CD4-positive, alpha-beta T cell treated with Interleukin-17A for 1 hour (primary cell): ENCODE measurements around the gene MAP2K7.
"Not testable (repeated sequence)": the region's sequence is repeated elsewhere in the genome, so short reads cannot be mapped to it uniquely, and the experiment has no call there.

Experiments used
- DNase-seq: peaks from one replicate; pipeline ENCODE4 v3.0.0-alpha.2; 2020

Gene MAP2K7

GRCh38 chr19:7908742-7909461 lies 5.2 kb downstream of the MAP2K7 start:
- DNase-seq, result no peak

GRCh38 chr19:7909471-7910067 lies 5.9 kb downstream of the MAP2K7 start:
- DNase-seq, result no peak

GRCh38 chr19:7910321-7911161 lies 6.9 kb downstream of the MAP2K7 start:
- no peak for DNase-seq

- DNase-seq, result no peak
Measured at GRCh38 chr19:7911508-7912143, 7.9 kb downstream of the MAP2K7 start.

GRCh38 chr19:7912144-7912696 lies 8.5 kb downstream of the MAP2K7 start:
- DNase-seq, result no peak

- no peak for DNase-seq
Measured at GRCh38 chr19:7912697-7913564, 9.3 kb downstream of the MAP2K7 start.

- no peak for DNase-seq
Measured at GRCh38 chr19:7913652-7914051, 10.0 kb downstream of the MAP2K7 start.

- no peak for DNase-seq
Measured at GRCh38 chr19:7914099-7914498, 10.4 kb downstream of the MAP2K7 start.

- no peak for DNase-seq
Measured at GRCh38 chr19:7914598-7915045, 10.9 kb downstream of the MAP2K7 start, which contains the start of gene TGFBR3L. Gene TGFBR3L (plus strand): TSS chr19:7914830.

- DNase-seq, result no peak
Measured at GRCh38 chr19:7915250-7916102, 11.8 kb downstream of the MAP2K7 start.

GRCh38 chr19:7916103-7916954 lies 12.7 kb downstream of the MAP2K7 start:
- DNase-seq, result peak; percentile 65

GRCh38 chr19:7916955-7917266 lies 13.2 kb downstream of the MAP2K7 start:
- DNase-seq, result no peak

- DNase-seq, result peak; percentile 60
Measured at GRCh38 chr19:7917267-7918061, 13.8 kb downstream of the MAP2K7 start.

GRCh38 chr19:7918062-7918614 lies 14.5 kb downstream of the MAP2K7 start:
- not testable (repeated sequence) for DNase-seq

GRCh38 chr19:7918615-7919421 lies 15.1 kb downstream of the MAP2K7 start:
- no peak for DNase-seq

GRCh38 chr19:7919610-7920518 lies 16.2 kb downstream of the MAP2K7 start, which contains the start of gene SNAPC2:
Gene SNAPC2 (plus strand): TSS chr19:7920338. CDS start chr19:7920367, 29 bp downstream.
- peak; percentile 97 for DNase-seq
